Colon (tissue), 2 donors: ENCODE results near the gene UBE2R2.
"Not testable (repeated sequence)": the region's sequence is repeated elsewhere in the genome, so short reads cannot be mapped to it uniquely, and the experiment has no call there.

ENCODE experiments used
- FAIRE-seq: peaks from 2 replicates; lab custom pipeline; 2012; peaks lifted over from hg19 to GRCh38; lab: Jason Lieb, UNC
- donor health status: control.
- donor health status: control.

Gene UBE2R2

GRCh38 chr9:33927694-33928093, 110.7 kb downstream of the UBE2R2 start:
- no peak for FAIRE-seq

GRCh38 chr9:33931326-33931725, 114.4 kb downstream of the UBE2R2 start:
- FAIRE-seq = no peak

- no peak for FAIRE-seq
Measured at GRCh38 chr9:33932078-33932807, 115.3 kb downstream of the UBE2R2 start.

- no peak for FAIRE-seq
Measured at GRCh38 chr9:33934188-33934878, 117.4 kb downstream of the UBE2R2 start.

- FAIRE-seq = no peak
Measured at GRCh38 chr9:33939924-33940874, 123.2 kb downstream of the UBE2R2 start.

GRCh38 chr9:33942471-33943083, 125.6 kb downstream of the UBE2R2 start:
- no peak for FAIRE-seq

GRCh38 chr9:33943389-33943788, 126.4 kb downstream of the UBE2R2 start:
- no peak for FAIRE-seq

- FAIRE-seq = no peak
Measured at GRCh38 chr9:33946779-33947535, 130.0 kb downstream of the UBE2R2 start.

- no peak for FAIRE-seq
Measured at GRCh38 chr9:33950371-33950770, 133.4 kb downstream of the UBE2R2 start.

- no peak for FAIRE-seq
Measured at GRCh38 chr9:33952066-33952465, 135.1 kb downstream of the UBE2R2 start.

GRCh38 chr9:33956544-33956943, 139.6 kb downstream of the UBE2R2 start:
- no peak for FAIRE-seq

GRCh38 chr9:33959725-33960124, 142.8 kb downstream of the UBE2R2 start:
- no peak for FAIRE-seq

- not testable (repeated sequence) for FAIRE-seq
Measured at GRCh38 chr9:33962468-33962867, 145.5 kb downstream of the UBE2R2 start.

- no peak for FAIRE-seq
Measured at GRCh38 chr9:33964086-33964768, 147.3 kb downstream of the UBE2R2 start.
